GM12878 (cell line): ENCODE data around the gene ANKRD17. TPM values are rescaled to one million over a fixed set of nuclear protein-coding genes. Genes with fewer than 3 reads are reported as not detected.

Experiments used
- ATAC-seq: fragments of 200-7000 bp; cut with Tn5 transposase; 3 replicates; pipeline ENCODE4 v1.9.1; 2020; ENCODE audit warnings: mild to moderate bottlenecking, moderate library complexity
- BruUV-seq: library from RNA; stranded (reverse); fragments of 400-500 nt; replicated peaks from 2 replicates; lab custom pipeline; 2021; lab: Mats Ljungman, UMichigan
- CTCF ChIA-PET: fragments of 300-600 bp; sonication (Branson Sonifier 250); formaldehyde crosslinking; extraction: SDS; loops from one replicate; lab custom pipeline; 2021; ENCODE audit warnings: inconsistent platforms; lab: Yijun Ruan, JAX
- POLR2A ChIA-PET: fragments of 350-600 bp; formaldehyde crosslinking; extraction: SDS; loops from one replicate; lab custom pipeline; 2021; ENCODE audit warnings: inconsistent platforms; lab: Charles Lee
- RAD21 ChIA-PET: fragments of 300-600 bp; sonication (Branson Sonifier 250); formaldehyde crosslinking; loops from one replicate; lab custom pipeline; 2023; ENCODE audit warnings: antibody characterized with exemption; ENCODE audit not compliant: unreplicated experiment; lab: Charles Lee
- SMC1A ChIA-PET: fragments of 300-600 bp; sonication (Branson Sonifier 250); formaldehyde crosslinking; loops from one replicate; lab custom pipeline; 2023; ENCODE audit not compliant: unreplicated experiment, uncharacterized antibody; lab: Charles Lee
- DNase-seq: peaks from one replicate; pipeline ENCODE4 v3.0.0-alpha.2; 2011; ENCODE audit warnings: low read depth, low spot score
- FAIRE-seq: peaks from 3 replicates; lab custom pipeline; 2011; peaks lifted over from hg19 to GRCh38; lab: Jason Lieb, UNC
- H2AFZ ChIP-seq: 2 replicates; pipeline ENCODE4 v1.6.0; 2011; ENCODE audit warnings: low read depth, low read length, control low read depth; ENCODE audit not compliant: control insufficient read depth
- H3K27ac ChIP-seq: 2 replicates; pipeline ENCODE4 v1.5.1; 2011; ENCODE audit warnings: control low read depth; ENCODE audit not compliant: control insufficient read depth, insufficient read depth
- H3K27me3 ChIP-seq, 2 experiments: replicated peaks in 1 of 2; 2 replicates each; pipeline versions ENCODE4 v1.6.0 to v1.6.1; 2011; ENCODE audit warnings: low read length in 1 of 2; ENCODE audit not compliant: control insufficient read depth in 2 of 2, insufficient read depth in 2 of 2
- H3K36me3 ChIP-seq, 2 experiments: 2 replicates each; pipeline ENCODE4 v1.5.1; 2011; ENCODE audit warnings: low read length in 1 of 2; ENCODE audit not compliant: control insufficient read depth in 2 of 2, insufficient read depth in 2 of 2
- H3K4me1 ChIP-seq: 2 replicates; pipeline ENCODE4 v1.6.1; 2011; ENCODE audit warnings: mild to moderate bottlenecking, low read length, moderate library complexity, mixed read lengths; ENCODE audit not compliant: control insufficient read depth, insufficient read depth
- H3K4me2 ChIP-seq: 2 replicates; pipeline ENCODE4 v1.6.0; 2011; ENCODE audit warnings: control low read depth; ENCODE audit not compliant: control insufficient read depth, insufficient read depth
- H3K4me3 ChIP-seq: fragments of 200-600 bp; sonication (generic); 2 replicates; pipeline ENCODE4 v1.5.1; 2016
- H3K79me2 ChIP-seq: 2 replicates; pipeline ENCODE4 v1.6.0; 2011; ENCODE audit warnings: low read length; ENCODE audit not compliant: control insufficient read depth, insufficient read depth
- H3K9ac ChIP-seq: 2 replicates; pipeline ENCODE4 v1.8.0; 2011; ENCODE audit warnings: low read length, control low read depth, mixed read lengths; ENCODE audit not compliant: control insufficient read depth, insufficient read depth
- H3K9me3 ChIP-seq: replicated peaks from 3 replicates; pipeline ENCODE4 v1.5.1; 2011; ENCODE audit warnings: mild to moderate bottlenecking, low read length; ENCODE audit not compliant: control insufficient read depth, insufficient read depth
- H4K20me1 ChIP-seq: 2 replicates; pipeline ENCODE4 v1.6.0; 2011; ENCODE audit not compliant: control insufficient read depth, insufficient read depth
- MEF2A ChIP-seq: IDR thresholded peaks from 2 replicates; pipeline ENCODE4 v1.6.1; 2011; ENCODE audit warnings: low read depth, mild to moderate bottlenecking, low read length, moderate library complexity; ENCODE audit not compliant: insufficient read depth
- SPI1 ChIP-seq: IDR thresholded peaks from 2 replicates; pipeline ENCODE4 v1.6.1; 2011; ENCODE audit warnings: low read depth, mild to moderate bottlenecking, low read length, moderate library complexity, borderline replicate concordance; ENCODE audit not compliant: insufficient read depth
- ZNF687 ChIP-seq: fragments of 450-650 bp; IDR thresholded peaks from 2 replicates; pipeline ENCODE4 v1.6.1; 2017; ENCODE audit warnings: mild to moderate bottlenecking, moderate library complexity
- WGBS: methylation state at CpG from one replicate; pipeline ENCODE4 v1.1.6; 2016; ENCODE audit warnings: low lambda C conversion rate; ENCODE audit not compliant: insufficient replicate concordance, insufficient coverage; ENCODE audit errors: missing lambda C conversion rate; 5-methylcytosine and 5-hydroxymethylcytosine counted together
- in situ Hi-C: fragments of 300-500 bp; cut with MboI; formaldehyde crosslinking; loops from 9 replicates; pipeline ENCODE4 v1.14.3; 2018; ENCODE audit warnings: mixed read lengths
- intact Hi-C: fragments of 100-400 bp; cut with micrococcal nuclease; formaldehyde crosslinking; loops from one replicate; pipeline ENCODE4 v1.14.2; 2022; ENCODE audit not compliant: unreplicated experiment
- polyA plus RNA-seq, 11 experiments: library from polyadenylated mRNA; depleted of rRNA in 4 of 11; unstranded in 6 of 11; stranded (reverse) in 5 of 11; fragments of >200 nt; fragmentation: Nextera tagmentation in 4 of 11; fragmentation: Illumina TruSeq in 1 of 11; extraction: Ambion mirVana in 4 of 11; extraction: Trizol in 1 of 11; gene quantifications; 1 replicate in 1 of 11; 2 replicates in 10 of 11; pipeline versions ENCODE4 v1.2.1 to v1.2.3, GENCODE V29; 2011 to 2016; ENCODE audit warnings: inconsistent platforms in 2 of 11, missing spikeins in 2 of 11, low read depth in 1 of 11
- total RNA-seq, 4 experiments: library from RNA; depleted of rRNA in 3 of 4; stranded (reverse); fragments of >200 nt in 3 of 4; fragmentation: Illumina TruSeq in 1 of 4; extraction: Trizol in 1 of 4; gene quantifications; 2 replicates each; pipeline versions ENCODE4 v1.2.1 to v1.2.3, GENCODE V29; 2013 to 2021

ANKRD17 gene
- total and polyA plus RNA-seq, 10 of the 15 experiments (the other 5 are each of a cell fraction or from before 2014, with no cell fraction given), result 11.7 to 46.5 (median 32.6) TPM

GRCh38 chr4:73213916-73214653, 44.5 kb downstream of the ANKRD17 start:
- Histone ChIP-seq H3K4me3 (no peak overlapping the region), H3K79me2 (peaks cover 57% of the 10 kb centered on the region), H3K27ac (no peak overlapping the region), H3K27me3 (no peaks in the 10 kb centered on the region), H4K20me1 (no peaks in the 10 kb centered on the region), H3K36me3 (peaks cover 0 to 5% of the 10 kb centered on the region in 2 experiments; a peak in 2 of 4 replicates), H3K4me1 (no peaks in the 10 kb centered on the region), H2AFZ (no peak overlapping the region), H3K9me3 (no peaks in the 10 kb centered on the region; the same call in 1 of the 3 replicates), H3K9ac (no peak overlapping the region), H3K4me2 (no peak overlapping the region)
- intact Hi-C loops (no loop called here), in situ Hi-C loops (no loop called here)
- WGBS, result 100% methylated on average over 2 of the region's 2 CpGs
- no peak for FAIRE-seq
- no peak for DNase-seq
- SMC1A ChIA-PET, result interaction anchor here (0.7 to 1.6 kb wide), 3 partner anchors 9 to 15 kb away, joined by 3 to 5 read pairs (median 3); no protein-coding TSS in a partner anchor
- ATAC-seq, result peak; percentile 33; the same call in 2 of the 3 replicates
- POLR2A ChIA-PET, result no interaction called here
- RAD21 ChIA-PET, result no interaction called here
- no peak for TF ChIP-seq MEF2A
- no TSS peak for BruUV-seq
- CTCF ChIA-PET, result interaction anchor here (3.2 kb wide), 1 partner anchor 8 kb away, joined by 11 read pairs; no protein-coding TSS in a partner anchor

- H3K9ac ChIP-seq, result no peak overlapping the region
- no peak overlapping the region for H3K27ac ChIP-seq
- BruUV-seq, result no TSS peak
- no peak overlapping the region for H3K4me3 ChIP-seq
- no peaks in the 10 kb centered on the region for H3K4me1 ChIP-seq
- CTCF ChIA-PET, result interaction anchor here (1.6 to 3.2 kb wide), 2 partner anchors 9 to 32 kb away, joined by 3 to 11 read pairs; no protein-coding TSS in a partner anchor
- H3K27me3 ChIP-seq, result no peaks in the 10 kb centered on the region
- TF ChIP-seq SPI1, result peak; percentile 20; the same call in 1 of the 2 replicates
- no peak for TF ChIP-seq ZNF687
- TF ChIP-seq, all 136 proteins: peak for 1
- DNase-seq (no peak), ATAC-seq (peak; percentile 26; the same call in 1 of the 3 replicates), FAIRE-seq (no peak)
- ChIA-PET POLR2A (interaction anchor here (0.6 kb wide), 1 partner anchor 8 kb away, joined by 3 read pairs; no protein-coding TSS in a partner anchor), RAD21 (interaction anchor here (0.7 kb wide), 1 partner anchor 135 kb away, joined by 3 read pairs; no protein-coding TSS in a partner anchor), SMC1A (interaction anchor here (0.6 to 1.6 kb wide), 4 partner anchors 10 to 481 kb away, joined by 3 to 5 read pairs (median 3); no protein-coding TSS in a partner anchor)
- no peak overlapping the region for H2AFZ ChIP-seq
- in situ Hi-C loops, result no loop called here
- H4K20me1 ChIP-seq, result no peaks in the 10 kb centered on the region
- H3K36me3 ChIP-seq, result peaks cover 0 to 5% of the 10 kb centered on the region in 2 experiments; a peak in 2 of 4 replicates
- peaks cover 55% of the 10 kb centered on the region for H3K79me2 ChIP-seq
- no peaks in the 10 kb centered on the region; the same call in none of the 3 replicates for H3K9me3 ChIP-seq
- intact Hi-C loops, result no loop called here
- 71% methylated on average over 1 of the region's 1 CpG for WGBS
- no peak overlapping the region for H3K4me2 ChIP-seq
These were observed 45.4 kb downstream of the ANKRD17 start for GRCh38 chr4:73212982-73213730.
